Neuronal stem cell (in vitro differentiated cells): Measurements from ENCODE around the gene MCOLN1.

Experiments used
- DNase-seq: peaks from one replicate; pipeline ENCODE4 v3.0.0-alpha.2; 2013; ENCODE audit warnings: low spot score
- H2AFZ ChIP-seq: one replicate; pipeline ENCODE4 v1.6.1; 2013; ENCODE audit warnings: mild to moderate bottlenecking, low read length, inconsistent platforms
- H2AK5ac ChIP-seq: 2 replicates; pipeline ENCODE4 v1.6.1; 2013; ENCODE audit warnings: low read depth, mild to moderate bottlenecking, inconsistent platforms, low read length, moderate library complexity, mixed read lengths
- H2BK120ac ChIP-seq: 2 replicates; pipeline ENCODE4 v1.6.1; 2013; ENCODE audit warnings: low read depth, mild to moderate bottlenecking, inconsistent platforms, low read length, moderate library complexity, mixed read lengths
- H2BK12ac ChIP-seq: one replicate; pipeline ENCODE4 v1.6.1; 2013; ENCODE audit warnings: low read length, inconsistent platforms
- H2BK15ac ChIP-seq: 2 replicates; pipeline ENCODE4 v1.6.1; 2013; ENCODE audit warnings: mild to moderate bottlenecking, low read length, inconsistent platforms, mixed read lengths
- H2BK5ac ChIP-seq: one replicate; pipeline ENCODE4 v1.6.1; 2013; ENCODE audit warnings: inconsistent platforms, mild to moderate bottlenecking, low read length, moderate library complexity
- H3K14ac ChIP-seq: one replicate; pipeline ENCODE4 v1.6.1; 2013; ENCODE audit warnings: low read length, inconsistent platforms
- H3K18ac ChIP-seq: 2 replicates; pipeline ENCODE4 v1.6.1; 2013; ENCODE audit warnings: low read length, inconsistent platforms
- H3K23ac ChIP-seq: 2 replicates; pipeline ENCODE4 v1.6.1; 2013; ENCODE audit warnings: low read depth, mild to moderate bottlenecking, mixed read lengths, low read length, inconsistent platforms; ENCODE audit not compliant: poor library complexity
- H3K27ac ChIP-seq: replicated peaks from 3 replicates; pipeline ENCODE4 v1.5.1; 2013; ENCODE audit warnings: low read length, inconsistent platforms
- H3K27me3 ChIP-seq, 3 experiments: 2 replicates each; pipeline ENCODE4 v1.6.1; 2013; ENCODE audit warnings: low read length in 3 of 3, mild to moderate bottlenecking in 2 of 3, inconsistent platforms in 1 of 3, low read depth in 1 of 3, mixed read lengths in 1 of 3, moderate library complexity in 1 of 3; ENCODE audit not compliant: control insufficient read depth in 3 of 3, insufficient read depth in 3 of 3
- H3K36me3 ChIP-seq, 2 donors: replicated peaks in 1 of 2; 2 replicates each; pipeline ENCODE4 v1.6.1; 2013; ENCODE audit warnings: low read length in 2 of 2; ENCODE audit not compliant: control insufficient read depth in 2 of 2, insufficient read depth in 2 of 2
- H3K4ac ChIP-seq: 2 replicates; pipeline ENCODE4 v1.6.1; 2013; ENCODE audit warnings: inconsistent platforms, mild to moderate bottlenecking, low read length, moderate library complexity
- H3K4me1 ChIP-seq, 2 donors: 1 replicate in 1 of 2; 2 replicates in 1 of 2; pipeline ENCODE4 v1.6.1; 2013; ENCODE audit warnings: low read length in 2 of 2, low read depth in 1 of 2; ENCODE audit not compliant: control insufficient read depth in 2 of 2, insufficient read depth in 1 of 2
- H3K4me2 ChIP-seq: one replicate; pipeline ENCODE4 v1.6.1; 2013; ENCODE audit warnings: mild to moderate bottlenecking, low read length, inconsistent platforms; ENCODE audit not compliant: insufficient read depth, poor library complexity, severe bottlenecking
- H3K4me3 ChIP-seq, 2 donors: 2 replicates each; pipeline ENCODE4 v1.5.1; 2013; ENCODE audit warnings: low read length in 2 of 2, mild to moderate bottlenecking in 2 of 2, inconsistent platforms in 1 of 2, moderate library complexity in 1 of 2
- H3K79me1 ChIP-seq: one replicate; pipeline ENCODE4 v1.6.1; 2013; ENCODE audit warnings: low read depth, mild to moderate bottlenecking, inconsistent platforms, low read length, moderate library complexity
- H3K9ac ChIP-seq: one replicate; pipeline ENCODE4 v1.6.1; 2013; ENCODE audit warnings: mild to moderate bottlenecking, low read depth, low read length, inconsistent platforms; ENCODE audit not compliant: poor library complexity
- H3K9me3 ChIP-seq, 2 donors: replicated peaks in 1 of 2; 2 replicates each; pipeline versions ENCODE3 to v1.6.1; 2013; ENCODE audit warnings: low read length in 2 of 2, mild to moderate bottlenecking in 2 of 2, inconsistent platforms in 1 of 2, low read depth in 1 of 2, mixed read lengths in 1 of 2, moderate library complexity in 1 of 2; ENCODE audit not compliant: control insufficient read depth in 2 of 2, insufficient read depth in 1 of 2
- H4K8ac ChIP-seq: one replicate; pipeline ENCODE4 v1.6.1; 2013; ENCODE audit warnings: low read depth, mild to moderate bottlenecking, inconsistent platforms, low read length, moderate library complexity
- H4K91ac ChIP-seq: one replicate; pipeline ENCODE4 v1.6.1; 2013; ENCODE audit warnings: low read length, low read depth, mild to moderate bottlenecking, inconsistent platforms; ENCODE audit not compliant: poor library complexity
- WGBS, 2 donors: extraction: QIAGEN DNeasy Blood & Tissue Kit; methylation state at CpG; one replicate each; pipeline ENCODE4 v1.1.7; 2013; ENCODE audit warnings: missing lambda C conversion rate in 2 of 2, mixed read lengths in 1 of 2; ENCODE audit not compliant: insufficient read length in 2 of 2, insufficient replicate concordance in 1 of 2; ENCODE audit errors: extremely low coverage in 2 of 2; 5-methylcytosine and 5-hydroxymethylcytosine counted together

Gene MCOLN1

DNA sequence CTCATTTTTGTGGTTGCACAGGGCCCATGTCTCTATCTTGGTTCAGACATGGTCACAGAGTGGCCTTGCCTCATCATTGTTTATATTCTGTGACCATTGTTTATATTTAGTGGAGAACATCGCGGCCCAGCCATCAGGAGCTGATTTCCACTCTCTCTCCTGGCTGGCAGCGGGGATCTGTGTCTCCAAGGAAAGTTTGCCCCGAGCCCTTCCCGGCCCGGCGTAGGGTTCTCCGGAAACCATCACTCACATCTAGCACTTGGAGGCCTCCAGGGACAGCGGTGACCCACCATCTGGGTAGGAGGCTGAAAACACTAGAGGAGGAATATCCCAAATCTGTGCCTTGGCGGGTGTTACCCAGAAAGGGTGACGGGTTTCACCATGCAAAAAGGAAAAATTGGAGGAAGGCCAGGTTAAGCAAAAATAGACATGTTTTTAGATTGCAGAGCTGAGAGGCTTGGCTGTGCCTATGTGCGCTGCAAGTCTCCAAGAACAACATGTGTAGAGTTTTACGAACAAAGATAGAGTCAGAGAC lies 7.2 kb upstream of the MCOLN1 start:
- Histone ChIP-seq H3K23ac (no peak overlapping the region), H3K14ac (no peak overlapping the region), H3K18ac (peak overlapping the region; percentile 61), H3K4me1 (peaks cover 10 to 11% of the 10 kb centered on the region in 2 donors), H2BK12ac (peak overlapping the region; percentile 36), H3K4ac (peak overlapping the region; percentile 4), H3K9me3 (no peaks in the 10 kb centered on the region), H2BK5ac (no peak overlapping the region), H3K4me2 (no peak overlapping the region), H4K91ac (peak overlapping the region; percentile 7), H3K27ac (no peak overlapping the region), H2AK5ac (peak overlapping the region; percentile 0), H2AFZ (peak overlapping the region; percentile 85), H3K9ac (no peak overlapping the region), H3K36me3 (peaks cover 0 to 17% of the 10 kb centered on the region in 2 donors), H3K4me3 (peak overlapping the region in 1 of 2 donors; percentile 78), H3K79me1 (peaks cover 4% of the 10 kb centered on the region), H4K8ac (no peak overlapping the region), H2BK120ac (peak overlapping the region; percentile 25), H2BK15ac (no peak overlapping the region), H3K27me3 (no peaks in the 10 kb centered on the region)
- no peak for DNase-seq
- no CpG with 5 or more reads among the region's 13 CpGs for WGBS, 2 donors

DNA sequence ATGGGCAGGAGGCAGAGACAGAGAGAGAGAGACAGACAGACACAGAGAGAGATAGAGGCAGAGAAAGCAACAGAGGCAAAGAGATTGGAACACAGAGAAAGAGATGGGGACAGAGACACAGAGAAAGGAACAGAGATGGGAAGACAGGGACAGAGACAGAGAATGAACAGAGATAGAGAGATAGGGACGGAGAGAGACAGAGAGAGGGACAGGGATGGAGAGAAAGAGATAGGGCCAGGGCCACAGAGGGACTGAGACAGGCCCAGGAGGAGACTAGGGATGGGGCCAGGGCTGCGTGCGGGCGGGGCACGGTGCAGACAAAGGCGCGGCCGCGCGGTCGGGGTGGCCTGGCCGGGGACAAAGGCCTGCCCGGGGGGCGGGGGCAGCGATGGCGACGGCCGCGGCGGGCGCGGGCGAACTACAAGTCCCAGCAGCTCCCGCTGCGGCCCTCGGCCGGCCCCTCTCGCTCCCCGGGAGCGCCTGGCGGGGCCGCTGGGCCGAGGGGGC lies 6.7 kb upstream of the MCOLN1 start, which contains the start of gene ZNF358:
Gene ZNF358 (plus strand): TSS at position 459 of the 507 bp plus-strand sequence. CDS start 3,140 bp downstream, outside the sequence.
- H2AFZ ChIP-seq, result peak within 1 kb of the TSS; percentile 85
- H2BK15ac ChIP-seq, result no peak within 1 kb of the TSS
- no peak within 1 kb of the TSS for H3K27ac ChIP-seq
- peak; percentile 76 for DNase-seq
- peak within 1 kb of the TSS; percentile 7 for H4K91ac ChIP-seq
- peak within 1 kb of the TSS; percentile 36 for H2BK12ac ChIP-seq
- H3K9ac ChIP-seq, result peak within 1 kb of the TSS; percentile 83
- H3K4me1 ChIP-seq, result peaks cover 10 to 11% of the 10 kb centered on the region in 2 donors
- H3K4ac ChIP-seq, result peak within 1 kb of the TSS; percentile 47
- H3K23ac ChIP-seq, result peak within 1 kb of the TSS; percentile 62
- H2BK120ac ChIP-seq, result peak within 1 kb of the TSS; percentile 25
- no peaks in the 10 kb centered on the region for H3K27me3 ChIP-seq
- H3K36me3 ChIP-seq, result peaks cover 2 to 19% of the 10 kb centered on the region in 2 donors
- H2AK5ac ChIP-seq, result peak within 1 kb of the TSS; percentile 43
- H4K8ac ChIP-seq, result no peak within 1 kb of the TSS
- peak within 1 kb of the TSS; percentile 78 to 82 for H3K4me3 ChIP-seq
- WGBS, 2 donors, result no CpG with 5 or more reads among the region's 33 CpGs
- peak within 1 kb of the TSS; percentile 89 for H3K18ac ChIP-seq
- peak within 1 kb of the TSS; percentile 73 for H3K14ac ChIP-seq
- no peaks in the 10 kb centered on the region for H3K9me3 ChIP-seq
- no peak within 1 kb of the TSS for H2BK5ac ChIP-seq
- H3K4me2 ChIP-seq, result peak within 1 kb of the TSS; percentile 79
- peaks cover 4% of the 10 kb centered on the region for H3K79me1 ChIP-seq

DNA sequence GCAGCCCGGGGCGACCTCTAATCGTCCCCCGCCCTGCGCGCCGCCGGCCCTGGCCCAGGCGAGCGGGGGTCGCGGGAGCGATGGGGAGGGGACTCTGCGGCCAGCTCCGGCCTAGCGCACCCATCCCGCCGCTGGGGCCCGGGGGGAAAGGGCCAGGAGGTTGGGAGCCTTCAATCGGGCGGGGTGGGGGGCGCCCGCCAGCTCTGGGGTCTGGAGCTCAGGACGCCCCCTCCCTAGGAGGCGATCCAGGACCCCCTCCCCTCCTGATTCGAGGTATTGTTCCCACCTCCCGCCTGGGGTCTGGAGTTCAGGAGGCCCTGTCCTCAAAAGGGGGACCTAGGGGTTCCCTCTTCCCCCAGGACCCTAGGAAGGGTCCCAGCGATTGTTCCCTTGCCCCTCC lies 6.1 kb upstream of the MCOLN1 start:
- no peak for DNase-seq
- H3K27ac ChIP-seq, result no peak overlapping the region

DNA sequence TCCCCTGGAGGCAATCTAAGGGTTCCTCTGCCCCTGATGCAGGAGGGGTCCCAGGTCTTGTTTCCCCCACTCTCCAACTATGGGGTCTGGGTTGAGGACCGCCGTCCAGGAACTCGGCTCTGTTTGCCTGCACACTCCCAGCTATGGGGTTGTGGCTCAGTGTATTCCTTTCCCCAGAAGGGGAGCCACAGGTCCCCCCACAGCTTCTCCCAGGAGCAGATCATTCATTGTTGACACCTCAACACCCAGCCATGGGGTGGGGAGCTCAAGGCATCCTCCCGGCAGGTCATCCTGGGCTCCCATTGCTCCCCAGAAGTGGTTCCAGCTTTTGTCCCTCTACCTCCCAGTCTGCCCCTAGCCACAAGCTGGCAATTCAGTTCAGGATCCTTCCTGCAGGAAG lies 5.5 kb upstream of the MCOLN1 start:
- Histone ChIP-seq H3K36me3 (peaks cover 5 to 23% of the 10 kb centered on the region in 2 donors), H3K14ac (no peak overlapping the region), H4K91ac (no peak overlapping the region), H3K9me3 (no peaks in the 10 kb centered on the region), H3K27ac (no peak overlapping the region), H2BK5ac (no peak overlapping the region), H2AFZ (no peak overlapping the region), H2BK12ac (no peak overlapping the region), H3K18ac (peak overlapping the region; percentile 89), H3K79me1 (peaks cover 4% of the 10 kb centered on the region), H4K8ac (no peak overlapping the region), H3K27me3 (no peaks in the 10 kb centered on the region), H2AK5ac (peak overlapping the region; percentile 43), H2BK15ac (no peak overlapping the region), H3K4me1 (peaks cover 10 to 11% of the 10 kb centered on the region in 2 donors), H3K9ac (peak overlapping the region; percentile 83), H3K23ac (no peak overlapping the region), H2BK120ac (no peak overlapping the region), H3K4me3 (peak overlapping the region; percentile 78 to 82), H3K4me2 (peak overlapping the region; percentile 79), H3K4ac (no peak overlapping the region)
- DNase-seq, result no peak
- WGBS, 2 donors, result no CpG with 5 or more reads among the region's 4 CpGs

More for the DNA sequence above, 6.1 kb upstream of the MCOLN1 start:
- H3K14ac ChIP-seq, result peak overlapping the region; percentile 73
- H3K4me2 ChIP-seq, result peak overlapping the region; percentile 79
- no peak overlapping the region for H2BK15ac ChIP-seq
- no peak overlapping the region for H4K8ac ChIP-seq
- peak overlapping the region; percentile 47 for H3K4ac ChIP-seq
- no CpG with 5 or more reads among the region's 28 CpGs for WGBS, 2 donors
- H3K27me3 ChIP-seq, result no peaks in the 10 kb centered on the region
- H2BK12ac ChIP-seq, result no peak overlapping the region
- peaks cover 5 to 23% of the 10 kb centered on the region in 2 donors for H3K36me3 ChIP-seq
- H4K91ac ChIP-seq, result no peak overlapping the region
- H2BK5ac ChIP-seq, result no peak overlapping the region
- H3K23ac ChIP-seq, result peak overlapping the region; percentile 31
- peak overlapping the region; percentile 83 for H3K9ac ChIP-seq
- H3K18ac ChIP-seq, result peak overlapping the region; percentile 89
- peak overlapping the region; percentile 78 to 82 for H3K4me3 ChIP-seq
- H2BK120ac ChIP-seq, result no peak overlapping the region
- H2AFZ ChIP-seq, result peak overlapping the region; percentile 74
- H3K9me3 ChIP-seq, result no peaks in the 10 kb centered on the region
- H3K4me1 ChIP-seq, result peaks cover 10 to 11% of the 10 kb centered on the region in 2 donors
- H2AK5ac ChIP-seq, result peak overlapping the region; percentile 43
- peaks cover 4% of the 10 kb centered on the region for H3K79me1 ChIP-seq
